H7 (cell line): Measurements from ENCODE around the gene AGBL1. TPM values are rescaled to one million over a fixed set of nuclear protein-coding genes. Genes with fewer than 3 reads are reported as not detected.

Source experiments
- DNase-seq: peaks from one replicate; pipeline ENCODE4 v3.0.0; 2012
- H3K27me3 ChIP-seq: 2 replicates; pipeline ENCODE4 v1.6.0; 2011; ENCODE audit warnings: mild to moderate bottlenecking, low read length; ENCODE audit not compliant: control insufficient read depth, insufficient read depth
- H3K36me3 ChIP-seq: replicated peaks from 2 replicates; pipeline ENCODE4 v1.5.1; 2011; ENCODE audit warnings: low read length; ENCODE audit not compliant: control insufficient read depth, insufficient read depth
- H3K4me3 ChIP-seq: 2 replicates; pipeline ENCODE4 v1.5.1; 2011; ENCODE audit warnings: low read depth, mild to moderate bottlenecking, control low read depth, low read length, moderate library complexity; ENCODE audit not compliant: insufficient read depth
- total RNA-seq: library from RNA; depleted of rRNA; stranded (reverse); fragments of >200 nt; shearing (Covaris generic); gene quantifications from 2 replicates; pipeline ENCODE4 v1.2.3, GENCODE V29; 2014

The AGBL1 gene
- total RNA-seq, 1 experiment from 2014 or later = not detected

DNA sequence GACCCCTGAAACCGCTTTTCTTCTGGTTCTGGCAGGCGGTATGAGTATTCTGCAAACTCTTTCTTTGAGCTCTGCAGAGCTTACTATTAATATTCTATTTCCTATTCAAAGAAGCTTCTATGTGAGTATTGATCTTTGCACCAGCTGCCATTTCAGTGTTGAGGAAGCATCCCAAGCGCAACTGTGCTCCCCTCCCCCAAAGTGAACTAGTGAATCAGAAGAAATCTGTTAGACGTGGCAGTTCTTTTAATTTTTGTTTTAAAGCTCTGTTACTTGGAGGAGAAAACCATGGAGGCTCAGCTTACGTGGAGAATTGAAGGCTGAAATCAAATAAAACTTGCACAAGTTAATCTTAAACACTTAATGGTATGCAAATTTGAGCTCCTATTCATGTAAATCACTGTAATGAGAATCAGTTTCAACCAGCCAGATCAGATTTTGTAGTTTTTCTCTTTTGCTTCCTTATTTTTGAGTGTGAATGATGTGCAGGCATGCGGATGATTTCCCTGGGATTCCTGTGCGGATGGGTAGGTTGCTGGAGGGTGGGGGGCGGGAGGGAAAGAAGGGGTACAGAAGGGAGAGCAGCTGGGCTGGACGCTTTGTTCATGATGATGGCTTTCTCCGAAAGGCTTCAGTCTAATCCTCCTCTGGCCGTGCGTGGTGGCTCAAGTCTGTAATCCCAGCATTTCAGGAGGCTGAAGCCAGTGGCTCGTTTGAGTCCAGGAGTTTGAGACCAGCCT, 16.1 kb upstream of the AGBL1 start:
- Histone ChIP-seq H3K36me3 (no peaks in the 10 kb centered on the region), H3K27me3 (no peaks in the 10 kb centered on the region), H3K4me3 (no peak overlapping the region)
- DNase-seq = no peak

DNA sequence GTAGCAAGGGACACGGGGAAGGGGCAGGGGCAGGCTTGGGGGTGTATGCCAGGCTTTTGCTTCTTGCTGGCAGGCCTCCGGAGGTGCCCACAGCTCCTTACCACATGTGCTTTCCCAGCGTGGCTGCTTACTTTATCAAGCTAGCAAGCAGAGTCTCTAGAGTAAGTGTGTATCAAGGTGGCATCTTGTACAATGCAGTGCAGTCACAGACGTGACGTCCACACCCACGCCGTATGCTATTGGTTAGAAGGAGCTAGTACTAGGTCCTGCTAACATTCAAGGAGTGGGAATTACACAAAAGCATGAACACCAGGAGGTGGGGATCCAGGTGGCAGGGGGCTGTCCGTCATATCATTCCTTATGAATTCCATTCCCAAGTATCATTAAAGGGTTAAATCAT, 15.3 kb upstream of the AGBL1 start:
- Histone ChIP-seq H3K27me3 (no peaks in the 10 kb centered on the region), H3K36me3 (no peaks in the 10 kb centered on the region), H3K4me3 (no peak overlapping the region)
- no peak for DNase-seq

DNA sequence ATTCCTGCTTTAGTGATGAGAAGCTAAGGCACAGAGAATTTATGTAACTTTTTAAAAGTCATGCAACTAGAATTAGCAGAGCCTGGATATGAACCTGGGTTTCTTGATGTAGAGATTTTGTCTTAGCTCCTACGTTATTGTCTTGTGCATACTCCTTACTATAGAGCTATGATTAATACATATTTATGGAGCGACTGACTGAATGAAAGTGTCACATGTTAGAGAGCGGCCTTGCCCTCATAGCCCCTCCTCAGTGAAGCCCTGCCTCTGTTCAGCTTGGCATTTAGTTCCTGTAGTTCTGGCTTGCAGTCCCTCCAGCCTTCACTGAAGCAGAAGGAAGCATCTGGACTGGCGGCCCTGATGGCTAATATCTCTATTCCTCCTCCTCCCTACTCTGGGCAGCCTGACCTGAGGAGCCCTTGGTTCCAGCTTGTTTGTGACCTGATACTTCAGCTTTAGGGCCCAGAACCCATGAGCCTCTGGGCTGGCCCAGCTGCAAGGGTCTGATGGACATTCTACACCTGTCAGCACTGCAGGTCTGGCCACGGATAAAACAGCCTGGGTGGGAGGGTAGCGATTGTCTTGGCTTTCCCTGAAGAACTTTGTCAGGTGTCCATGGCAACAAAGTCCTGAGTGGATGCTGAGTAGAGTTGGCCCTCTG, 13.4 kb upstream of the AGBL1 start:
- Histone ChIP-seq H3K27me3 (no peaks in the 10 kb centered on the region), H3K36me3 (no peaks in the 10 kb centered on the region), H3K4me3 (no peak overlapping the region)
- no peak for DNase-seq

DNA sequence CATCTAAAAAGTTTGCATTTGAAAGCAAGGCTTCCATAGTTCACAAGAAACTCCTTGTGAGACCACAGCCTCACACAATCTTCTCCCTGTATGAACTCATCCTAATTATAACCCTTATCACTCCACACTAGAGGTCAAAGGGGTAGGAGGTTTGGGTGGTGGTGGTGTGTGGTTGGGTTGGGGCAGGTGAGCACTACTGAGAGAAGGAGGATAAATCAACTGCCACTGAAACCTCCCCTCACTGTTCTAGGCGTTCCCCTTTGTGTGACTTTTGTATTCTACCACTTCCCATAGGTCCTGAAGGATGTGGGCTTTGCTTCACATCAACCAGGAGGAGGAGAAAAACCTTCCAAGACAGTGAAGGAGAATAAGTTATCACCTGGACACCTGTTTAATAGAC, 6.4 kb upstream of the AGBL1 start:
- no peaks in the 10 kb centered on the region for H3K27me3 ChIP-seq
- no peaks in the 10 kb centered on the region for H3K36me3 ChIP-seq
- no peak for DNase-seq
- H3K4me3 ChIP-seq = no peak overlapping the region

DNA sequence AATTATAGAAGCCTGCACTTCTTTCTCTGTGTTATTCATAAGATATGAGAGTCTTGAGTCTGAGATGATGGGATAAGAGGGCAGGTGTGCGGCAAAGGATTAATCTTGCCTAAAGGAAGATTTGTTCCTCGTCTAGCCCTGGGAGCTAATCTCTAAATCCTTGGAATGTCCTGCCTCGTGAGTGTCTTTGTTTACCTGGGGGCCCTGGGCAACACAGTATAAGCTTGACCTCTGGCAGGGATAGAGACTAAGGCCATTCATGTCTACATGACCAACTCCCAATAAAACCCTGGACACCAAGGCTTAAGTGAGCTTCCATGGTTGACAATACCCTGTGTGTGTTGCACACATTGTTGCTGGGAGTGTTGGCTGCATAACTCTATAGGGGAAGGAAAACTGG, 3.2 kb upstream of the AGBL1 start:
- H3K36me3 ChIP-seq = no peaks in the 10 kb centered on the region
- H3K4me3 ChIP-seq = no peak overlapping the region
- H3K27me3 ChIP-seq = no peaks in the 10 kb centered on the region
- no peak for DNase-seq

DNA sequence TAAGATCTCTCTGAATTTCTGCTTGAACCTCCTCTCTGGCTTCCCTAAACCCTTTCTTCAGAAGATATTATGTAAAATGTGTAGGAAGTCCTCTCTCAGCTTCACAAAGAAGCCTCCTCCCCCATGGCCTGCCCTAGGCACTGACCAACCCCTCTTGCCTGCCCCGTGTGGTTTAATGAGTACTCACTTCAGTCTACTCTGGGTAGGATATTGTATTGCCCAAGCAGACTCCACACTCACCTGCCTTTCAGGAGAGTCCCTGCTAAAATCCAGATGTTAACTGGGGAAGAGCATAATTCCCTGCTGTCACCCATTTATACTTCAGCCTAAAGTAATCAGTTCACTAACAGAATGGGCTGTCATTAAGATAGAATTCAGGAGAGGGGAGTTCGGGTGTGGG, 2.6 kb upstream of the AGBL1 start:
- peak; percentile 26 for DNase-seq
- Histone ChIP-seq H3K27me3 (no peaks in the 10 kb centered on the region), H3K36me3 (no peaks in the 10 kb centered on the region), H3K4me3 (no peak overlapping the region)

DNA sequence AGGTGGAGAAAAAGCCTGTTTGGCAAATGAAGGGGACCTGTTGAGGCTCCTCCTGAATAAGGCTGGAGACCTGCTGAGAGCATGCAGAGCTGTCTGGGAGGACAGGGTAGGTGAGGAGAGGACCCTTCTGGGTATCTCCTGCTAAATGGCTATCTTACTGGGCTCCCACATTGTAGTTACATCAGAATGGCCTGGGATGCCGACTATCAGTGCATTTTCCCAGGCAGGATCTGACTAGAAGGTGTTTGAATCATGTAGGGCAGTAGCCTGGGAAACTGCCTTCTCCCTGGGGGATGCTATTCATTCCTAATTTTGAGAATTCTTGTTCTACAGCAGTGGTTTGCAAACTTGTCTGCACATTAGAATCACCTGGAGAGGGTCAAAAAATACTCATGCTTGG, 631 bp downstream of the AGBL1 start:
- Histone ChIP-seq H3K4me3 (no peak overlapping the region), H3K27me3 (no peaks in the 10 kb centered on the region), H3K36me3 (no peaks in the 10 kb centered on the region)
- peak; percentile 10 for DNase-seq

DNA sequence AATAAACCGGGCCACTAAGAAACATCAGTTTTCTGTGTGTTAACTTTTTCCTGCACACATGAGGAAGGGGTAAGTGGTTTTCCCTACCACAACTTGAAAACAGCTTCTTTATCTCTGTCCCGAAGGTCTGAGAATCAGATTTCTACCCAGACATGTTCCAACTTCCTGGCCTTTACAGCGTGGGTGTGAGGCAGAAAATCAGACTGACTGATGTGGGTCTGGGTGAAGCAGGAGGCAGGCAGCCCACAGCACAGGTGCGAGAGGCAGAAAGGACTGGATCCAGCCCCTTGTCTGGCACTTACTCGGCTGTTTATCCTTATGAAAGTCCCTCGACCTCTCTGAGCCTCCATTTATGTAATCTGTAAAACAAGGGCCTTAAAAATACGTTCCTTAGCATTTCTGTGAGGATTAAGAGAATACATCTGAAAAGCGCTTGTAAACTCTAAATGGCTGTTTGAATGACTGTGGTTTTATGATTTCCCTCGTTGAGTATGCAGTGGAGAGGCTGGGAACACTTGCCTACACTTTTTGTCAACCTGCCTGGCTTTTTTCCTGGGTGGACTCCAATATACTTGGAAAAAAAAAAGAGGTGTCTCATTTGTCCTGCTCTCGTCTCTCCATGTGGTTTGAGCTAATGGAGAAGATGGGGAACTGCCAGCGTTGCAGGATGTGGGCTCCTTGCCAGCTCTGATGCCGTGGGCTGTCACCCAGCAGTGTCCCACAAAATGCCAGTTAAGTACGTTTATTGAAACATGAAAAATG, 3.1 kb downstream of the AGBL1 start:
- DNase-seq = no peak
- Histone ChIP-seq H3K4me3 (no peak overlapping the region), H3K27me3 (no peaks in the 10 kb centered on the region), H3K36me3 (no peaks in the 10 kb centered on the region)

DNA sequence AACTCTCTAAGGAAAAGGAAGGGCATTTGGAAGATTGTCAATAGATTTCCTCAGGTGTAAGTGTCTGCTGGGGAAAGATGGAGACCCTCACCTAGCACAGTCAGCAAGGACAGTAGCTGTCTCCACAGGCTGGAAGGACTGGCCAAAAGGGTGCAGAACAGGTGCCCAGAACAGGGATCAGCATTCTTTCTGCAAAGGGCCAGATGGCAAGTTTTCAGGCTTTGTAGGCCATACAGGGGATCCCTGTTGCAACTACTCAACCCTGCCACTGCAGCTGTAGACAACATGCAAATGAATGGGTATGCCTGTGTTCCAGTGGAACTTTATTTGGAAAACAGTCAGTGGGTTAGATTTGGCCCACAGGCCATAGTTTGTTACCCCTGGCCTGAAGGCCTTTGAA, 8.1 kb downstream of the AGBL1 start:
- no peak for DNase-seq
- Histone ChIP-seq H3K4me3 (no peak overlapping the region), H3K27me3 (no peaks in the 10 kb centered on the region)

DNA sequence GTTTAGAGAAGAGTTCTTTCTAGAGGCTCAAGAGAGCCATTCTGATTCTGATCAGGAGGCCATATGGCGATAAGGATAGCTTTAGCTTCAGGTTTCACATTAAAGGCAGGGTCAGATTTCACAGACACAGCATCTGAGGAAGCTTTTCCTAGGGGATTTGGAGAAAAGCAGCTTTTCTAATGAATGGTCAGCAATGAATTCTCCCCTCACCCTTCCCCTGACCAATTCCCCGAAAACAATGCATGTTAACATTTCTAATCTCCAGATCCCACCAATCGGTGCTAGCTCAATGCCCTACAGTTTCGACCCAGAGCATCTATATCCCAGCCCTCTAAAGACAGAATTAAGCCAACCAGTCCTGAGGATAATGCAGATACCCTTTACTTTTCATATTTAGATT, 9.8 kb downstream of the AGBL1 start:
- peak; percentile 19 for DNase-seq
- H3K36me3 ChIP-seq = no peaks in the 10 kb centered on the region
- no peak overlapping the region for H3K4me3 ChIP-seq
- no peaks in the 10 kb centered on the region for H3K27me3 ChIP-seq

More for the DNA sequence above, 8.1 kb downstream of the AGBL1 start:
- H3K36me3 ChIP-seq = no peaks in the 10 kb centered on the region

DNA sequence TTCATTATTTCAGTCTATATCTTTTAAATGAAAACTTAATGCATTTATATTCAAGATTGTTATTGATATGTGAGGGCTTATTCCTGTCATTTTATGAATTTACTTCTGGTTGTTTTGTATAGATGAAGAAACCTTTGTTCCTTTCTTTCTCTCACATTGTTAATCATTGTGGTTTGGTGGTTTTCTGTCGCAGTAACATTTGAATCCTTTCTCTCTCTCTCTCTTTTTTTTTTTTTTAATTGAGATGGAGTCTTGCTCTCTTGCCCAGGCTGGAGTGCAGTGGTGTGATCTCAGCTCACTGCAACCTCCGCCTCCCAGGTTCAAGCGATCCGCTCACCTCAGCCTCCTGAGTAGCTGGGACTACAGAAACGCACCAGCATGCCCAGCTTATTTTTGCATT, 22.1 kb downstream of the AGBL1 start:
- Histone ChIP-seq H3K36me3 (no peaks in the 10 kb centered on the region), H3K4me3 (no peak overlapping the region), H3K27me3 (no peaks in the 10 kb centered on the region)
- no peak for DNase-seq

DNA sequence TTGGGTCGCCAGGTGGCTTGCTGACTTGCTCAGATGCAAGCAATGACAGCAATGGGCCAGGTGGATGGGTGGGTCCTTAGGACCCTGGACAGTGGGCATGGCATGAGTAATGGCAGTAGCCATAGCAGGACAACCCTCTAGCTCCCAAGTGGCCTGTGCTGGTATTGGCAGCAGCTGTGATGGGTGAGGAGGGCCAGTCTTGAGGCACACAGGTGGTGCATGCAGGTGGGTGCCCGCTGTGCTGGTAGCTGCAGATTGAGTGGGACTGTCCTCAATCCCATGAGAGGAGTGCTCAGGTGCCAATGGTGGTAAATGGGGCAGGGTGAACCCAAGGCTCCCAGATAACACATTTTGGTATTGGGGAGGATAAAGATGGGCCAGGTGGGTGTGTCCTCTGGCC, 24.2 kb downstream of the AGBL1 start:
- no peak for DNase-seq

DNA sequence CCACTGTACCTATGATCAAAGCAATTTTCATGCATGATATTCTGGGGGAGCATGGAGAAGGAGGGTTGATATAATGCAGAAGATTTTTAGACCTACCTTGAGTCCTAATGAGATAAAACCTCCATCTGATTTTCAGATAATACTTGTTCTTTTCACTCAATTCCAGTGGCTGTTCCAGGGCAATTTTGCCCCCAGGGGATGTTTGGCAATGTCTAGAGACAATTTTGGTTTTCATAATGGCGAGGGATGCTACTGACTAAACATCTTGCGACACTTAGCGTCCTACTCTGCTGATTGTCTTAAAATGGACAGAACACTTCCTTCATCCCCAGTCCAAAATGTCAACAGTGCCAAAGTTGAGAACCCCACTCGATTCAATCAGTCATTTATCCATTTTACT, 26.6 kb downstream of the AGBL1 start:
- H3K36me3 ChIP-seq = no peaks in the 10 kb centered on the region
- DNase-seq = no peak
- no peaks in the 10 kb centered on the region for H3K27me3 ChIP-seq
- H3K4me3 ChIP-seq = no peak overlapping the region

More for the DNA sequence above, 24.2 kb downstream of the AGBL1 start:
- Histone ChIP-seq H3K36me3 (no peaks in the 10 kb centered on the region), H3K4me3 (no peak overlapping the region), H3K27me3 (no peaks in the 10 kb centered on the region)

DNA sequence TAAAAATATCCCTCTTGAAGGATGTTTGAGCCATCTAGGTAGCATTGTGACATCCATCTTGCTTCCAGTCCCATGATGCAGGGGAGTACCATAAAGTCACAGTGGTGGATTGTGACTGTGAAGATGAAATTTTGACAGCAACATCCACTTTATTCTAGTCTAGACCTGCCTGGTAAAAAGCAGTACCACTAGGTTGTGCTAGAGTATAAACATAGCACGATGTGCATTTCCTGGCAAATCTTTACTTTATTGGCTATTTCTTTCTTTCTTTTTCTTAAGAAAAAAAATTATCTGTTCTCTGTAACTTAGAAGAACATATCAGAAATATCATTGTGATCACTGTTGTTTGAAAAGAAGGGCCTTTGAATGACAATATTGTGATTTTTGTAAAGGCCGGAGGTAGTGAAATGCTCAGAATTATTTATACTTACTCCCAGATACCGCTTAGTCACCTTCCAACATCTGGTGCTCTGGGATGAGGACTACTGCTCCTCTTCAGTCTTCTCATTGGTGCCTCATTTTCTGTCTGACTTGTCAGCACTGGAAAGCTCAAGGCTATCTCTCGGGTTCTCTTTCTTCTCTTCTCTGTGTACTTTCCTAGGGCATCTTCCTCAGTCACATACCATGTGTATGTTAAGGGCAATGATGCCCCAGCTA, 35.6 kb downstream of the AGBL1 start:
- peak; percentile 6 for DNase-seq
- Histone ChIP-seq H3K4me3 (no peak overlapping the region), H3K36me3 (no peaks in the 10 kb centered on the region), H3K27me3 (no peaks in the 10 kb centered on the region)
